Mesendoderm (in vitro differentiated cells): ENCODE measurements around the gene GAPDH.

ENCODE experiments used
- DNase-seq: peaks from one replicate; pipeline ENCODE4 v3.0.0; 2013
- H2AK5ac ChIP-seq: 2 replicates; pipeline ENCODE4 v1.6.1; 2013; ENCODE audit warnings: low read length, inconsistent platforms
- H2BK120ac ChIP-seq: 2 replicates; pipeline ENCODE4 v1.6.1; 2013; ENCODE audit warnings: low read depth, mild to moderate bottlenecking, low read length, moderate library complexity, mixed read lengths
- H2BK15ac ChIP-seq: replicated peaks from 2 replicates; pipeline ENCODE4 v1.6.1; 2013; ENCODE audit warnings: low read depth, mild to moderate bottlenecking, moderate library complexity
- H2BK5ac ChIP-seq: 2 replicates; pipeline ENCODE4 v1.6.1; 2013; ENCODE audit warnings: low read length, inconsistent platforms
- H3K18ac ChIP-seq: 2 replicates; pipeline ENCODE4 v1.6.1; 2013; ENCODE audit warnings: mild to moderate bottlenecking, low read length, mixed read lengths
- H3K23ac ChIP-seq: one replicate; pipeline ENCODE4 v1.6.1; 2013; ENCODE audit warnings: low read length
- H3K27ac ChIP-seq: 2 replicates; pipeline ENCODE4 v1.5.1; 2013; ENCODE audit warnings: low read depth, mild to moderate bottlenecking, inconsistent platforms, low read length, moderate library complexity
- H3K27me3 ChIP-seq: 2 replicates; pipeline ENCODE4 v1.6.1; 2013; ENCODE audit warnings: low read length, control low read depth, mild to moderate bottlenecking, inconsistent platforms; ENCODE audit not compliant: insufficient read depth, poor library complexity
- H3K36me3 ChIP-seq: 2 replicates; pipeline ENCODE4 v1.6.1; 2013; ENCODE audit warnings: low read length, inconsistent platforms; ENCODE audit not compliant: control insufficient read depth, insufficient read depth
- H3K4ac ChIP-seq: one replicate; pipeline ENCODE4 v1.6.1; 2013; ENCODE audit warnings: low read depth, mild to moderate bottlenecking, low read length, moderate library complexity
- H3K4me1 ChIP-seq: 2 replicates; pipeline ENCODE4 v1.6.1; 2013; ENCODE audit warnings: low read depth, low read length, inconsistent platforms; ENCODE audit not compliant: control insufficient read depth
- H3K4me2 ChIP-seq: 2 replicates; pipeline ENCODE4 v1.6.1; 2013; ENCODE audit warnings: low read length
- H3K4me3 ChIP-seq: 2 replicates; pipeline ENCODE4 v1.5.1; 2013; ENCODE audit warnings: mild to moderate bottlenecking, low read length
- H3K56ac ChIP-seq: one replicate; pipeline ENCODE4 v1.6.1; 2013; ENCODE audit warnings: low read length
- H3K79me1 ChIP-seq: 2 replicates; pipeline ENCODE4 v1.6.1; 2013; ENCODE audit warnings: low read length, inconsistent platforms
- H3K79me2 ChIP-seq: 2 replicates; pipeline ENCODE4 v1.6.1; 2013; ENCODE audit warnings: mild to moderate bottlenecking, low read length; ENCODE audit not compliant: control insufficient read depth, insufficient read depth
- H3K9ac ChIP-seq: 2 replicates; pipeline ENCODE4 v1.6.1; 2013; ENCODE audit warnings: low read length, inconsistent platforms
- H4K5ac ChIP-seq: one replicate; pipeline ENCODE4 v1.6.1; 2013; ENCODE audit warnings: low read length
- H4K8ac ChIP-seq: one replicate; pipeline ENCODE4 v1.6.1; 2013; ENCODE audit warnings: low read depth, mild to moderate bottlenecking, control low read depth, low read length, moderate library complexity
- whole genome bisulfite sequencing: extraction: QIAGEN DNeasy Blood & Tissue Kit; methylation state at CpG from one replicate; pipeline ENCODE4 v1.1.7; 2013; ENCODE audit warnings: low lambda C conversion rate, missing lambda C conversion rate; ENCODE audit not compliant: insufficient coverage; ENCODE audit errors: extremely low coverage; 5-methylcytosine and 5-hydroxymethylcytosine counted together

GAPDH gene

GRCh38 chr12:6524648-6525047 is 9.7 kb upstream of the GAPDH start:
- Histone ChIP-seq H4K8ac (no peak overlapping the region), H3K4me2 (no peak overlapping the region), H3K9ac (no peak overlapping the region), H3K27ac (no peak overlapping the region), H4K5ac (no peak overlapping the region), H3K79me1 (no peaks in the 10 kb centered on the region), H3K4me3 (no peak overlapping the region), H3K4ac (no peak overlapping the region), H2BK120ac (no peak overlapping the region), H3K79me2 (no peaks in the 10 kb centered on the region), H3K18ac (no peak overlapping the region), H3K4me1 (no peaks in the 10 kb centered on the region), H3K27me3 (no peaks in the 10 kb centered on the region), H2BK15ac (no peak overlapping the region), H2AK5ac (no peak overlapping the region), H2BK5ac (no peak overlapping the region), H3K36me3 (peaks cover 46% of the 10 kb centered on the region), H3K23ac (no peak overlapping the region), H3K56ac (no peak overlapping the region)
- no CpG with 5 or more reads among the region's 5 CpGs for WGBS
- DNase-seq = no peak

GRCh38 chr12:6526201-6526600 is 8.1 kb upstream of the GAPDH start:
- Histone ChIP-seq H3K23ac (no peak overlapping the region), H3K56ac (no peak overlapping the region), H3K9ac (no peak overlapping the region), H3K4ac (no peak overlapping the region), H2BK15ac (no peak overlapping the region), H3K4me2 (no peak overlapping the region), H3K4me1 (no peaks in the 10 kb centered on the region), H3K27me3 (no peaks in the 10 kb centered on the region), H3K36me3 (peaks cover 58% of the 10 kb centered on the region), H2BK5ac (no peak overlapping the region), H3K18ac (no peak overlapping the region), H2BK120ac (no peak overlapping the region), H3K27ac (no peak overlapping the region), H3K4me3 (no peak overlapping the region), H4K8ac (no peak overlapping the region), H4K5ac (no peak overlapping the region), H3K79me2 (no peaks in the 10 kb centered on the region), H3K79me1 (no peaks in the 10 kb centered on the region), H2AK5ac (no peak overlapping the region)
- DNase-seq = no peak
- WGBS = no CpG with 5 or more reads among the region's 7 CpGs

- Histone ChIP-seq H3K23ac (no peak overlapping the region), H2BK120ac (no peak overlapping the region), H2BK5ac (no peak overlapping the region), H3K18ac (no peak overlapping the region), H3K4ac (no peak overlapping the region), H3K4me3 (no peak overlapping the region), H2AK5ac (no peak overlapping the region), H3K36me3 (peaks cover 53% of the 10 kb centered on the region), H3K9ac (no peak overlapping the region), H3K79me2 (no peaks in the 10 kb centered on the region), H4K8ac (no peak overlapping the region), H3K4me2 (no peak overlapping the region), H3K27ac (no peak overlapping the region), H2BK15ac (no peak overlapping the region), H3K4me1 (peaks cover under 1% of the 10 kb centered on the region), H3K27me3 (no peaks in the 10 kb centered on the region), H4K5ac (no peak overlapping the region), H3K79me1 (no peaks in the 10 kb centered on the region), H3K56ac (no peak overlapping the region)
- DNase-seq = no peak
- no CpG with 5 or more reads among the region's 19 CpGs for WGBS
Measured at GRCh38 chr12:6526766-6527525, 7.4 kb upstream of the GAPDH start.

- Histone ChIP-seq H3K18ac (no peak overlapping the region), H3K4me1 (peaks cover 8% of the 10 kb centered on the region), H3K79me2 (no peaks in the 10 kb centered on the region), H3K27me3 (no peaks in the 10 kb centered on the region), H4K5ac (no peak overlapping the region), H2AK5ac (no peak overlapping the region), H3K9ac (no peak overlapping the region), H3K4ac (no peak overlapping the region), H4K8ac (no peak overlapping the region), H3K27ac (no peak overlapping the region), H3K36me3 (peaks cover 53% of the 10 kb centered on the region), H2BK5ac (no peak overlapping the region), H2BK15ac (no peak overlapping the region), H3K79me1 (no peaks in the 10 kb centered on the region), H3K4me2 (no peak overlapping the region), H3K23ac (no peak overlapping the region), H3K4me3 (no peak overlapping the region), H2BK120ac (no peak overlapping the region), H3K56ac (no peak overlapping the region)
- WGBS = no CpG with 5 or more reads among the region's 4 CpGs
- DNase-seq = no peak
Measured at GRCh38 chr12:6527711-6528110, 6.6 kb upstream of the GAPDH start.

GRCh38 chr12:6528539-6529235 is 5.6 kb upstream of the GAPDH start:
- Histone ChIP-seq H2BK15ac (no peak overlapping the region), H3K27me3 (no peaks in the 10 kb centered on the region), H3K56ac (no peak overlapping the region), H3K4me1 (peaks cover 10% of the 10 kb centered on the region), H3K4ac (no peak overlapping the region), H3K79me1 (no peaks in the 10 kb centered on the region), H4K5ac (no peak overlapping the region), H3K23ac (no peak overlapping the region), H3K18ac (no peak overlapping the region), H3K27ac (no peak overlapping the region), H2AK5ac (no peak overlapping the region), H2BK120ac (no peak overlapping the region), H4K8ac (no peak overlapping the region), H3K4me2 (no peak overlapping the region), H3K9ac (no peak overlapping the region), H3K36me3 (peaks cover 50% of the 10 kb centered on the region), H3K4me3 (no peak overlapping the region), H2BK5ac (no peak overlapping the region), H3K79me2 (no peaks in the 10 kb centered on the region)
- DNase-seq = peak; percentile 69
- no CpG with 5 or more reads among the region's 17 CpGs for WGBS
